PC-9 (cell line): ENCODE data around the gene E2F7.

Source experiments
- CTCF ChIP-seq: fragments of 200-600 bp; sonication (generic); conservative IDR thresholded peaks from 2 replicates; pipeline ENCODE4 v1.6.1; 2017; ENCODE audit warnings: mixed run types, antibody characterized with exemption, mild to moderate bottlenecking, moderate library complexity
- EZH2 ChIP-seq: fragments of 200-600 bp; sonication (generic); IDR thresholded peaks from 2 replicates; pipeline ENCODE4 v1.8.0; 2017; ENCODE audit warnings: antibody characterized with exemption, low read depth

DNA sequence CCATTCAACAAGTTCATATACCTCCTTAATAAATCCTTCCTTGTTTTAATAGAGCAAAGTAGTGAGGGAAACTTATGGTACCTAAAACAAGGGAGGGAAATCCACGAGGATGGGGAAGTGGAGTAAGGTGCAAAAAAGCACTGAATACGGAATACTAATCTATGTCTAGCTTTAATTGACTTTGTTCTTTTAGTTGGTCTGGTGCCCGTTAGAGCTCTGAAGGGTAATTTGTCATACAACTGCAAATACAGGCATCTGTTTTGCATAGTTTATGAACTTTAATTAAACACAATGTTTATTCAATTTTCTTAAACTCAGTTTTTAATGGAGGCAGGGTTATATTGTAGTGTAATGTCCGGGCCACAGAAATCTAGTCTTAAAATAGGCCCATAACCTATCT is 67.0 kb downstream of the E2F7 start:
- TF ChIP-seq CTCF = no peak
- TF ChIP-seq EZH2 = no peak
